ENCODE measurements around the gene FHAD1. TPM values are rescaled to one million over a fixed set of nuclear protein-coding genes. Genes with fewer than 3 reads are reported as not detected.
A peak's percentile ranks its signal among the peaks of the same experiment; 100 is the strongest.

FHAD1 gene
- total RNA-seq, 1 experiment from 2014 or later, result 3.5 TPM

- H3K27me3 ChIP-seq (ENCODE audit: insufficient read depth, low read length), result no peaks in the 10 kb centered on the region
- H2AFZ ChIP-seq (ENCODE audit: low read depth, low read length, poor library complexity, severe bottlenecking), result peak overlapping the region; percentile 41
- ChIA-PET POLR2A (no interaction called here), CTCF (interaction anchor here (1.0 to 3.5 kb wide), 6 partner anchors 10 to 161 kb away, joined by 3 to 31 read pairs (median 5); no protein-coding TSS in a partner anchor), RAD21 (ENCODE audit: low non-redundant PET in 1 of 2, low total read pairs in 2 of 2, uncharacterized antibody in 2 of 2, unreplicated experiment in 2 of 2) (interaction anchor here (0.6 to 2.0 kb wide), 4 partner anchors 69 to 161 kb away, joined by 3 to 15 read pairs (median 4); no protein-coding TSS in a partner anchor)
- ATAC-seq (peak; percentile 97), DNase-seq (ENCODE audit: low read depth, low spot score) (peak; percentile 66)
- H3K4me3 ChIP-seq (replicated peaks in 1 of 2; ENCODE audit: low read depth in 1 of 2, low read length in 2 of 2), result no peak overlapping the region
- peaks cover 0 to 13% of the 10 kb centered on the region in 2 experiments; a peak in 2 of 4 replicates for H3K4me1 ChIP-seq (ENCODE audit: control insufficient read depth in 1 of 2, insufficient read depth in 2 of 2, low read length in 2 of 2)
- peak overlapping the region; percentile 67 for H3K4me2 ChIP-seq (ENCODE audit: low read length)
- H3K9me3 ChIP-seq (ENCODE audit: control insufficient read depth in 1 of 2, insufficient read depth in 1 of 2, low read depth in 1 of 2, low read length in 2 of 2), result no peaks in the 10 kb centered on the region
- no peaks in the 10 kb centered on the region for H4K20me1 ChIP-seq (ENCODE audit: insufficient read depth)
- BruUV-seq (replicated peaks), result no TSS peak
- intact Hi-C loops (cut with micrococcal nuclease), result loop anchor here (1.0 kb wide), 3 partner anchors 118 to 144 kb away; no protein-coding TSS in a partner anchor
- no peak overlapping the region for H3K27ac ChIP-seq (ENCODE audit: low read depth, low read length)
- TF ChIP-seq CBX3 (IDR thresholded peaks at IDR 0.05; ENCODE audit: low read depth), result peak; percentile 94
- no peak for TF ChIP-seq ZNF274 (IDR thresholded peaks at IDR 0.05; ENCODE audit: low read depth, low read length)
- TF ChIP-seq EGR1 (IDR thresholded peaks at IDR 0.05; ENCODE audit: low read depth), result no peak
- TF ChIP-seq, protein P1, sequence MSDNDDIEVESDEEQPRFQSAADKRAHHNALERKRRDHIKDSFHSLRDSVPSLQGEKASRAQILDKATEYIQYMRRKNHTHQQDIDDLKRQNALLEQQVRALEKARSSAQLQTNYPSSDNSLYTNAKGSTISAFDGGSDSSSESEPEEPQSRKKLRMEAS (IDR thresholded peaks at IDR 0.05), result peak; percentile 58
- TF ChIP-seq RAD21 (IDR thresholded peaks at IDR 0.05; ENCODE audit: low read depth), result peak; percentile 99
- TF ChIP-seq SRF (IDR thresholded peaks at IDR 0.05; ENCODE audit: low read depth), result peak; percentile 95; the same call in 1 of the 2 replicates
- TF ChIP-seq FOSL1 (IDR thresholded peaks at IDR 0.05; ENCODE audit: low read depth), result peak; percentile 59
- no peak for TF ChIP-seq EZH2 (IDR thresholded peaks at IDR 0.05)
- peak; percentile 53 for TF ChIP-seq YY1 (IDR thresholded peaks at IDR 0.05; ENCODE audit: extremely low read depth, insufficient replicate concordance, low read depth, low read length)
- no peak for TF ChIP-seq ELF1 (IDR thresholded peaks at IDR 0.05; ENCODE audit: borderline replicate concordance, low read depth)
- TF ChIP-seq SP1 (IDR thresholded peaks at IDR 0.05; ENCODE audit: low read depth), result 0 out of 2 replicates have a peak, but pooled peaks have one; percentile 18
- TF ChIP-seq SIN3A (IDR thresholded peaks at IDR 0.05; ENCODE audit: low read depth), result 0 out of 2 replicates have a peak, but pooled peaks have one; percentile 57
- TF ChIP-seq POLR2AphosphoS5 (IDR thresholded peaks at IDR 0.05; ENCODE audit: low read depth, low read length), result no peak
- TF ChIP-seq, protein P2, sequence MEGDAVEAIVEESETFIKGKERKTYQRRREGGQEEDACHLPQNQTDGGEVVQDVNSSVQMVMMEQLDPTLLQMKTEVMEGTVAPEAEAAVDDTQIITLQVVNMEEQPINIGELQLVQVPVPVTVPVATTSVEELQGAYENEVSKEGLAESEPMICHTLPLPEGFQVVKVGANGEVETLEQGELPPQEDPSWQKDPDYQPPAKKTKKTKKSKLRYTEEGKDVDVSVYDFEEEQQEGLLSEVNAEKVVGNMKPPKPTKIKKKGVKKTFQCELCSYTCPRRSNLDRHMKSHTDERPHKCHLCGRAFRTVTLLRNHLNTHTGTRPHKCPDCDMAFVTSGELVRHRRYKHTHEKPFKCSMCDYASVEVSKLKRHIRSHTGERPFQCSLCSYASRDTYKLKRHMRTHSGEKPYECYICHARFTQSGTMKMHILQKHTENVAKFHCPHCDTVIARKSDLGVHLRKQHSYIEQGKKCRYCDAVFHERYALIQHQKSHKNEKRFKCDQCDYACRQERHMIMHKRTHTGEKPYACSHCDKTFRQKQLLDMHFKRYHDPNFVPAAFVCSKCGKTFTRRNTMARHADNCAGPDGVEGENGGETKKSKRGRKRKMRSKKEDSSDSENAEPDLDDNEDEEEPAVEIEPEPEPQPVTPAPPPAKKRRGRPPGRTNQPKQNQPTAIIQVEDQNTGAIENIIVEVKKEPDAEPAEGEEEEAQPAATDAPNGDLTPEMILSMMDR (IDR thresholded peaks at IDR 0.05 in 2 of 3, conservative IDR thresholded peaks at IDR 0.05 in 1 of 3; ENCODE audit: borderline replicate concordance in 1 of 3, insufficient read depth in 1 of 3, low read depth in 2 of 3, low read length in 2 of 3), result peak; percentile 81 to 94 (median 84)
- no peak for TF ChIP-seq POLR2A (IDR thresholded peaks at IDR 0.05; ENCODE audit: borderline replicate concordance, extremely low read depth, insufficient read depth, insufficient read length)
- TF ChIP-seq JUND (IDR thresholded peaks at IDR 0.05), result peak; percentile 49
- no peaks in the 10 kb centered on the region for H3K79me2 ChIP-seq (ENCODE audit: insufficient read depth, low read length)
- H3K36me3 ChIP-seq (ENCODE audit: control insufficient read depth in 1 of 2, insufficient read depth in 2 of 2, low read length in 2 of 2), result no peaks in the 10 kb centered on the region
- H3K9ac ChIP-seq (ENCODE audit: low read length), result no peak overlapping the region
- no peaks in the 10 kb centered on the region for H3K9me2 ChIP-seq (ENCODE audit: insufficient read depth)
Measured at GRCh38 chr1:15272009-15272781, 25.2 kb downstream of the FHAD1 start.

Measured in HCT116 (cell line).